Thyroid gland (tissue), 4 donors: ENCODE results near the gene CHRNE.

ENCODE experiments used
- POLR2A ChIP-seq, 2 donors: fragments of 450-650 bp; IDR thresholded peaks; one replicate each; pipeline ENCODE4 v1.6.1; 2017; ENCODE audit warnings: antibody characterized with exemption in 2 of 2, mild to moderate bottlenecking in 2 of 2, moderate library complexity in 1 of 2
- TF ChIP-seq, protein P1 (sequence below), 6 experiments: fragments of 200-600 bp in 3 of 6; fragments of 450-650 bp in 3 of 6; sonication (generic) in 3 of 6; IDR thresholded peaks; one replicate each; pipeline ENCODE4 v1.5.1; 2016 to 2019; ENCODE audit warnings: antibody characterized with exemption in 6 of 6, mild to moderate bottlenecking in 2 of 6, inconsistent platforms in 1 of 6, moderate library complexity in 1 of 6

DNA sequence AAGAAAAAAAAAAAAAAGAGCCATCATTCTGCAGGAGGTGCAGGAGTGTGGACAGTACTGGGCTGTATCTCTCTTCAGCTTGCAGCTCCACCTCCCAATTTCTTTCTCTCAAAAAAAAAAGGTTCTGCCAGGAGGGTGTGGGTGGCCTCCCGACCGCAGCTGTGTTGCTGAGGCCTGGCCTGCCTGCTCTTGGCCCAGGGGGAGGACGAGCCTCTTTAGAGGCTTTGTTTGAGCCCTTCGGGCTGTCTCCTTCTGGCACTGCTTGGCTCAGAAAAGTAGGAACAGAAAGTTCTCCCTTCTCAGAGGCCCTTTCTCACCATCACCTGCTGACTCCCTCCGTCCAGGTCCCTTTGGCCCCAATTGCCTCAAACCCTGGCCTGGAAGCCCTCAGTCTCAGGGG, 25.8 kb downstream of the CHRNE start:
- TF ChIP-seq, protein P1, sequence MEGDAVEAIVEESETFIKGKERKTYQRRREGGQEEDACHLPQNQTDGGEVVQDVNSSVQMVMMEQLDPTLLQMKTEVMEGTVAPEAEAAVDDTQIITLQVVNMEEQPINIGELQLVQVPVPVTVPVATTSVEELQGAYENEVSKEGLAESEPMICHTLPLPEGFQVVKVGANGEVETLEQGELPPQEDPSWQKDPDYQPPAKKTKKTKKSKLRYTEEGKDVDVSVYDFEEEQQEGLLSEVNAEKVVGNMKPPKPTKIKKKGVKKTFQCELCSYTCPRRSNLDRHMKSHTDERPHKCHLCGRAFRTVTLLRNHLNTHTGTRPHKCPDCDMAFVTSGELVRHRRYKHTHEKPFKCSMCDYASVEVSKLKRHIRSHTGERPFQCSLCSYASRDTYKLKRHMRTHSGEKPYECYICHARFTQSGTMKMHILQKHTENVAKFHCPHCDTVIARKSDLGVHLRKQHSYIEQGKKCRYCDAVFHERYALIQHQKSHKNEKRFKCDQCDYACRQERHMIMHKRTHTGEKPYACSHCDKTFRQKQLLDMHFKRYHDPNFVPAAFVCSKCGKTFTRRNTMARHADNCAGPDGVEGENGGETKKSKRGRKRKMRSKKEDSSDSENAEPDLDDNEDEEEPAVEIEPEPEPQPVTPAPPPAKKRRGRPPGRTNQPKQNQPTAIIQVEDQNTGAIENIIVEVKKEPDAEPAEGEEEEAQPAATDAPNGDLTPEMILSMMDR (IDR thresholded peaks at IDR 0.05): no peak
- no peak for TF ChIP-seq POLR2A (IDR thresholded peaks at IDR 0.05)
